Middle frontal gyrus (tissue), 1 donor: ENCODE measurements around the gene COX5B.

Source experiments
- DNase-seq: peaks from one replicate; pipeline ENCODE4 v3.0.0-alpha.2; 2015; ENCODE audit warnings: low spot score; ENCODE audit errors: extremely low spot score

Gene COX5B

GRCh38 chr2:97653874-97654273 lies 8.0 kb downstream of the COX5B start:
- no peak for DNase-seq

GRCh38 chr2:97654309-97654708 lies 8.4 kb downstream of the COX5B start:
- DNase-seq = no peak

GRCh38 chr2:97654791-97655190 lies 8.9 kb downstream of the COX5B start:
- DNase-seq = no peak

- no peak for DNase-seq
Observed at GRCh38 chr2:97656129-97656755, 10.4 kb downstream of the COX5B start.

- no peak for DNase-seq
Observed at GRCh38 chr2:97656905-97657587, 11.2 kb downstream of the COX5B start.

GRCh38 chr2:97657986-97658690 lies 12.3 kb downstream of the COX5B start:
- no peak for DNase-seq

- no peak for DNase-seq
Observed at GRCh38 chr2:97658691-97659157, 12.9 kb downstream of the COX5B start.

GRCh38 chr2:97659256-97660043 lies 13.6 kb downstream of the COX5B start:
- DNase-seq = no peak

- no peak for DNase-seq
Observed at GRCh38 chr2:97660044-97660774, 14.3 kb downstream of the COX5B start.

- no peak for DNase-seq
Observed at GRCh38 chr2:97660775-97661389, 15.0 kb downstream of the COX5B start.

- no peak for DNase-seq
Observed at GRCh38 chr2:97661927-97662326, 16.1 kb downstream of the COX5B start.

GRCh38 chr2:97662386-97662894 lies 16.6 kb downstream of the COX5B start:
- DNase-seq = no peak

- DNase-seq = no peak
Observed at GRCh38 chr2:97662895-97663625, 17.2 kb downstream of the COX5B start.

GRCh38 chr2:97663626-97663961 lies 17.7 kb downstream of the COX5B start:
- DNase-seq = no peak

- DNase-seq = peak; percentile 95
Observed at GRCh38 chr2:97663962-97664635, 18.2 kb downstream of the COX5B start, which contains the start of gene ACTR1B. ACTR1B (minus strand) TSS chr2:97664044; CDS start chr2:97663890, 154 bp downstream.

- no peak for DNase-seq
Observed at GRCh38 chr2:97664636-97664970, 18.7 kb downstream of the COX5B start.

- no peak for DNase-seq
Observed at GRCh38 chr2:97669448-97669847, 23.6 kb downstream of the COX5B start, which contains the start of gene C2orf92. C2orf92 (plus strand) TSS chr2:97669713; CDS start chr2:97669789, 76 bp downstream.

- DNase-seq = no peak
Observed at GRCh38 chr2:97670471-97670870, 24.6 kb downstream of the COX5B start.

- DNase-seq = no peak
Observed at GRCh38 chr2:97671526-97671925, 25.7 kb downstream of the COX5B start.
